ENCODE data around the gene INTS11. TPM values are rescaled to one million over a fixed set of nuclear protein-coding genes. Genes with fewer than 3 reads are reported as not detected.
A peak's percentile ranks its signal among the peaks of the same experiment; 100 is the strongest.

Gene INTS11
- total RNA-seq, 1 donor from 2014 or later, result 27.1 TPM

DNA sequence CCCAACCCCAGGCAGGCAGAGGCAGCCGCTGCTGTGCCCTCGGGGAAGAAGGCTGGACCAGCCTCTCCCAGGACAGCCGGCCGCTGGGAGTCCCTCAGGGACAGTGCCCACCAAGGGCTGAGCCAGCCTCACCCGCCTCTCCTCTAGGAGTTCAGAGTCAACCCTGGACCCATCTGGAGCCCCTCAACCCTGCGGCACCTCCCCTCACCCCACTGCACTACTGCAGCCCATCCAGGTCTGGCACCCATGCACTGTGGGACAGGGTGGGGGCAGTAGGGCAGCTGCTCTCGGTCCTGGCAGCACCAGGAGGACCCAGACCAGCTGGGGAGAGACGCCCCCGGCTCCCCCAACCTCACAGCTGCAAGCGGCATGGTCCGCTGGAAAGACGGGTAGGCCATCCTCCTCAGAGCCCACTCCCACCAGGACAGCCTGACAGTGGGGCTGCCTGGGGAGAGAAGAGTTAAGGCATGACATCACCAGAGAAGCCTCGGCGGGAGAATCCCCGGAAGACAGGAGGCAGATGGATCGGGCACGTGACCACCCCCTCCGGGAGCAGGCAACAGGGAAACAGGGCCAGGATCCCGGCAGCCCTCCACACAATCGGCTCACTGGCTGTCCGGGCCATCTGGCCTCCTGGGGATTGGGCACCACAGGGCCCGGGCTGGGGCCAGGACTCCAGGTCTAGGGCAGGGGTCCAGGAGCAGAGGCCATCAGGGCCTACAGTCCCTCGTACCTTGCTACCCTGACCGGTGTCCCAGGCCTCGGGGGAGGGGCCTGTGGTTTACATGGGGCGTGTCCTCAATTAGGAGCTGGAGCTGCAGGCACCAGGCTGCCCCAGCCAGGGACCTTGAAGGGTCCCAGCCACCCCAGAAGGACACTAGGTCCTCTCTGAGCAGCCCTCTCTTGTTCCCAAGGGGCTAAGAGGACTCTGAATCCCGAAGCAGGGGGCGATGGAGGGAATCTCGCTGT lies 19.8 kb downstream of the INTS11 start:
- Histone ChIP-seq H3K9me3 (ENCODE audit: control insufficient read depth in 3 of 3, low read length in 3 of 3) (no peaks in the 10 kb centered on the region), H3K27me3 (ENCODE audit: control insufficient read depth in 3 of 3, insufficient read depth in 3 of 3, low read length in 3 of 3) (no peaks in the 10 kb centered on the region), H3K27ac (ENCODE audit: low read depth, low read length) (peak overlapping the region; percentile 68), H3K4me1 (ENCODE audit: control insufficient read depth in 3 of 3, insufficient read depth in 3 of 3, low read length in 3 of 3) (peaks cover 36 to 45% (median 44%) of the 10 kb centered on the region in 3 donors), H3K9ac (ENCODE audit: low read depth in 1 of 3, low read length in 3 of 3) (peak overlapping the region; percentile 57 to 89 (median 69)), H3K4me3 (ENCODE audit: low read length in 3 of 3) (peak overlapping the region; percentile 60 to 82 (median 68)), H3K36me3 (ENCODE audit: control insufficient read depth in 3 of 3, insufficient read depth in 3 of 3, low read length in 3 of 3) (peaks cover 0 to 2% (median 0%) of the 10 kb centered on the region in 3 donors)

DNA sequence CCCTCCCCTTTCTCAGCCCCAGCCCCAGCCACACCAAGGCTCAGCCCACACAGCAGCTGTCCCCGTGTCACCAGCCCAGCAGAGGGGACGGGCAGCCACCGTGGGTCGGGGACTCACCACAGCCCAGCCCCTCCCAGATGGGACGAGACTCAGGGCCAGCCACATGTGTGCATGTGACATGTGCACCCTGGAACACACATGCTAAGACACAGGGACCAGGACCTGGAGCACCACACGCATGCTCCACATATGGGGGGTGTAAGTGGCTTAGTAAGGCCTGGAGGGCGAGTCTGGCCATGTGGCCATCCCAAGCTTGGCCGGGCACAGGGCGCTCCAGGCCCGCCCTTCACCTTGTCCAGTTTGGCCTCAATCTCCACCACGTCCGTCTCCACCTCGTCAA lies 20.7 kb downstream of the INTS11 start:
- Histone ChIP-seq H3K36me3 (ENCODE audit: control insufficient read depth in 3 of 3, insufficient read depth in 3 of 3, low read length in 3 of 3) (peaks cover 0 to 2% (median 0%) of the 10 kb centered on the region in 3 donors), H3K4me1 (ENCODE audit: control insufficient read depth in 3 of 3, insufficient read depth in 3 of 3, low read length in 3 of 3) (peaks cover 29 to 38% (median 37%) of the 10 kb centered on the region in 3 donors), H3K9ac (ENCODE audit: low read depth in 1 of 3, low read length in 3 of 3) (no peak overlapping the region), H3K27ac (ENCODE audit: low read depth, low read length) (no peak overlapping the region), H3K9me3 (ENCODE audit: control insufficient read depth in 3 of 3, low read length in 3 of 3) (no peaks in the 10 kb centered on the region), H3K27me3 (ENCODE audit: control insufficient read depth in 3 of 3, insufficient read depth in 3 of 3, low read length in 3 of 3) (no peaks in the 10 kb centered on the region), H3K4me3 (ENCODE audit: low read length in 3 of 3) (no peak overlapping the region)

- no peaks in the 10 kb centered on the region for H3K9me3 ChIP-seq (ENCODE audit: control insufficient read depth in 3 of 3, low read length in 3 of 3)
- no peak overlapping the region for H3K4me3 ChIP-seq (ENCODE audit: low read length in 3 of 3)
- no peak overlapping the region for H3K9ac ChIP-seq (ENCODE audit: low read depth in 1 of 3, low read length in 3 of 3)
- H3K27ac ChIP-seq (ENCODE audit: low read depth, low read length), result no peak overlapping the region
- H3K36me3 ChIP-seq (ENCODE audit: control insufficient read depth in 3 of 3, insufficient read depth in 3 of 3, low read length in 3 of 3), result peaks cover 0 to 2% (median 0%) of the 10 kb centered on the region in 3 donors
- H3K4me1 ChIP-seq (ENCODE audit: control insufficient read depth in 3 of 3, insufficient read depth in 3 of 3, low read length in 3 of 3), result peaks cover 29 to 37% (median 36%) of the 10 kb centered on the region in 3 donors
- no peaks in the 10 kb centered on the region for H3K27me3 ChIP-seq (ENCODE audit: control insufficient read depth in 3 of 3, insufficient read depth in 3 of 3, low read length in 3 of 3)
Measured at GRCh38 chr1:1302951-1303509, 21.4 kb downstream of the INTS11 start.

DNA sequence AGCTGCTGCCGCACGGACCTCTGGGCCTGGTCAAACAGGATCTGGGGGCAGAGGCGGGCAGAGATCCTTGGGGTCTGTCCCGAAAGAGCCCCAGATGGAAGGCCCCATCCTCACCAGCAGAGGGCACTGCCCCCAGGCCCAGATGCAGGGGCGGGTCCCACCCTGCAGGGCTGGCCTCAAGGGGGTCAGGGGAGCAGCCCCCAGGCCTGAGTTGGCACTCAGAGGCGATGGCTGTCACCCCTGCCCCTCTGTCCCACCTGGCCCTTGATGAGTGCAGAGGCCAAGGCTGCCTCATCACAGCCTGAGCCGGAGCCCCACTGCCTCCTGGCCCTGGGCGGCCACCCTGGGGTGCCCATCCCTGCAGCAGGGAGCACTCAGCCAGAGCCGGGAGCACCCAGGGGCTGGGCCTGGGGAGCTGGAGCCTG lies 22.4 kb downstream of the INTS11 start:
- Histone ChIP-seq H3K9me3 (ENCODE audit: control insufficient read depth in 3 of 3, low read length in 3 of 3) (no peaks in the 10 kb centered on the region), H3K27me3 (ENCODE audit: control insufficient read depth in 3 of 3, insufficient read depth in 3 of 3, low read length in 3 of 3) (no peaks in the 10 kb centered on the region), H3K4me1 (ENCODE audit: control insufficient read depth in 3 of 3, insufficient read depth in 3 of 3, low read length in 3 of 3) (peaks cover 27 to 33% (median 33%) of the 10 kb centered on the region in 3 donors), H3K4me3 (ENCODE audit: low read length in 3 of 3) (no peak overlapping the region), H3K27ac (ENCODE audit: low read depth, low read length) (no peak overlapping the region), H3K9ac (ENCODE audit: low read depth in 1 of 3, low read length in 3 of 3) (no peak overlapping the region), H3K36me3 (ENCODE audit: control insufficient read depth in 3 of 3, insufficient read depth in 3 of 3, low read length in 3 of 3) (peaks cover 0 to 6% (median 4%) of the 10 kb centered on the region in 3 donors)

DNA sequence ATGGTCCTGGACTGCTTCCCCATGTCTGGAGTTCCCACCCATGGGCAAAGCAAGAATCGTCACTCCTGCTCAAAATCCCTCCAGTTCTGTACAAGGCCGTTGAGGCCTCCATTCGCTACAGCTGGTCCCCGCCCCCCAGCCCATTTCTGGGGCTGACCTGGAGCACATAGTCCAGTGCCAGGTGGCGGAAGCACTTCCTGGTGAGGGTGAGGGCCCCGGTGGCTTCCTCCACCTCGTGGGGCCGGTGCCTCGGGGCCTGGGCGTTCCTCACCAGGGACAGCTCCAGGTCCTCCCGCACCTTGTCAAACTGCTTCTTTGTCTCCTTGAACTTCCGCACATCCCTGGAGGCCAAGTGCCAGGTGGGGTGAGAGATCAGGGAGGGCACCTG lies 24.1 kb downstream of the INTS11 start:
- Histone ChIP-seq H3K9ac (ENCODE audit: low read depth in 1 of 3, low read length in 3 of 3) (no peak overlapping the region), H3K27me3 (ENCODE audit: control insufficient read depth in 3 of 3, insufficient read depth in 3 of 3, low read length in 3 of 3) (no peaks in the 10 kb centered on the region), H3K36me3 (ENCODE audit: control insufficient read depth in 3 of 3, insufficient read depth in 3 of 3, low read length in 3 of 3) (peaks cover 6 to 15% (median 8%) of the 10 kb centered on the region in 3 donors), H3K27ac (ENCODE audit: low read depth, low read length) (no peak overlapping the region), H3K4me3 (ENCODE audit: low read length in 3 of 3) (no peak overlapping the region), H3K9me3 (ENCODE audit: control insufficient read depth in 3 of 3, low read length in 3 of 3) (no peaks in the 10 kb centered on the region), H3K4me1 (ENCODE audit: control insufficient read depth in 3 of 3, insufficient read depth in 3 of 3, low read length in 3 of 3) (peaks cover 11 to 17% (median 16%) of the 10 kb centered on the region in 3 donors)

DNA sequence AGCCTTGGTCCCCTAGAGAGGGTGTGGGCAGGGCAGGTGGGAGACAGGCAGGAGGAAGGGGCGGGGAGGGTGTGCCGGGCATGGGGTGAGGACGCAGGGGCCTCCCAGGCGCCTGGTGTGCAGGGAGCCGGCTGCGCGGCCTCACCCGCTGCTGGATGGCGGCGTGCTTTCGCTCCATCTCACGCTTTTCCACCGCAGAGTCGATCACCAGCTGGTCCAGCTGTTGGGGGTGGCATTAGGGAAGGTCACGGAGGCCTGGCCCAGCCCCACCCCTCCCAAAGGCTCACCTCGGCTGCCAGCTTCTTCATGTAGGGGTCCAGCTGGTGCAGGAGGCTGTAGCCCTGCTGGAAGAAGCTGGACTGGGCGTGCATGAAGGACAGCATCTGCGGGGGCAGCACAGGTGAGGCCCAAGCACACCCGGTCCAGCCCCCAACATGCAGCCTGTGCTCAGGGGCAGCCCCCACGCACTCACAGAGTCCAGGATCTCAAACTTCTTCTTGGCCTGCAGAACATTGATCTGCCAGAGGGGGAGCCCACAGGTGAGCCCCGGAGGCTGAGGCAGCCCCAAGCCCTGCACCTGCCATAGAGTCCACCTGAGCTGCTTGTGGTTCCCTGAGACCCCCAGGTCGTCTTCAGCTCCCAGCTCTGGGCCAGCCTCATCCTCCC lies 24.6 kb downstream of the INTS11 start:
- H3K9ac ChIP-seq (ENCODE audit: low read depth in 1 of 3, low read length in 3 of 3), result no peak overlapping the region
- H3K9me3 ChIP-seq (ENCODE audit: control insufficient read depth in 3 of 3, low read length in 3 of 3), result no peaks in the 10 kb centered on the region
- H3K4me1 ChIP-seq (ENCODE audit: control insufficient read depth in 3 of 3, insufficient read depth in 3 of 3, low read length in 3 of 3), result peaks cover 6 to 11% (median 11%) of the 10 kb centered on the region in 3 donors
- H3K4me3 ChIP-seq (ENCODE audit: low read length in 3 of 3), result no peak overlapping the region
- H3K36me3 ChIP-seq (ENCODE audit: control insufficient read depth in 3 of 3, insufficient read depth in 3 of 3, low read length in 3 of 3), result peaks cover 8 to 18% (median 8%) of the 10 kb centered on the region in 3 donors
- no peak overlapping the region for H3K27ac ChIP-seq (ENCODE audit: low read depth, low read length)
- no peaks in the 10 kb centered on the region for H3K27me3 ChIP-seq (ENCODE audit: control insufficient read depth in 3 of 3, insufficient read depth in 3 of 3, low read length in 3 of 3)

- H3K36me3 ChIP-seq (ENCODE audit: control insufficient read depth in 3 of 3, insufficient read depth in 3 of 3, low read length in 3 of 3), result peaks cover 8 to 18% (median 8%) of the 10 kb centered on the region in 3 donors
Measured at GRCh38 chr1:1298861-1299685, 25.4 kb downstream of the INTS11 start.

DNA sequence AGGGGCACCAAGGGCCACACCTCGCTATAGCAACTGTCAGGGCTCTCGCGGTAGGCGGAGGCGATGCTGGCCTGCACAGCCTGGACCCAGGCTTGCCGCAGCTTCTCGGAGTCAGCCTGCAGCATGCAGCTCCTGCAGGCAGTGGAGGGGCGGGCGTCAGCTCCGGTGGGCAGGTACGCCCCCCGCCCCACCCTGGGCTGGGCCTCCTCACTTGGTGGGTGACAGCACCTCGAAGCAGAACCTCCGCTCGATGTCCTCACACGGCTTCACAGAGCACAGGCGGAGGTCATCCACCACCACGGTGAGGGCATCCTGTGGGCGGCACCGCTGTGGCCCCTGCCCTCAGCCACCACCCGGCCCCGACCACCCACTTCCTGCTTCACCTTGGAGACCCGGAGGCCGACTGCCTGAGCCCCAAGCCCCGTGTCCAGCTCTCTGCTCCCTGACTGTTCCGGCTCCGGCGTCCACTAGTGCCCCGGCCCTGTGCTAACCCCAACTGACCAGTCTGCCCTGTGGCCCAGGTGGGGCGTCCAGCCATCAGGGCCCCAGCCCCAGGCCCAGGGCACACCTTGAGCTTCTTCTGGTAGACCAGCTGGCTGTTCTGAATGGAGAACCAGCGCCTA lies 26.5 kb downstream of the INTS11 start:
- Histone ChIP-seq H3K4me3 (ENCODE audit: low read length in 3 of 3) (no peak overlapping the region), H3K9ac (ENCODE audit: low read depth in 1 of 3, low read length in 3 of 3) (no peak overlapping the region), H3K4me1 (ENCODE audit: control insufficient read depth in 3 of 3, insufficient read depth in 3 of 3, low read length in 3 of 3) (no peaks in the 10 kb centered on the region), H3K9me3 (ENCODE audit: control insufficient read depth in 3 of 3, low read length in 3 of 3) (no peaks in the 10 kb centered on the region), H3K27ac (ENCODE audit: low read depth, low read length) (no peak overlapping the region), H3K27me3 (ENCODE audit: control insufficient read depth in 3 of 3, insufficient read depth in 3 of 3, low read length in 3 of 3) (no peaks in the 10 kb centered on the region), H3K36me3 (ENCODE audit: control insufficient read depth in 3 of 3, insufficient read depth in 3 of 3, low read length in 3 of 3) (peaks cover 8 to 18% (median 8%) of the 10 kb centered on the region in 3 donors)

More at GRCh38 chr1:1298861-1299685, 25.4 kb downstream of the INTS11 start:
- H3K27me3 ChIP-seq (ENCODE audit: control insufficient read depth in 3 of 3, insufficient read depth in 3 of 3, low read length in 3 of 3), result no peaks in the 10 kb centered on the region
- no peak overlapping the region for H3K9ac ChIP-seq (ENCODE audit: low read depth in 1 of 3, low read length in 3 of 3)
- H3K27ac ChIP-seq (ENCODE audit: low read depth, low read length), result no peak overlapping the region
- peaks cover 0 to 4% (median 4%) of the 10 kb centered on the region in 3 donors for H3K4me1 ChIP-seq (ENCODE audit: control insufficient read depth in 3 of 3, insufficient read depth in 3 of 3, low read length in 3 of 3)
- no peaks in the 10 kb centered on the region for H3K9me3 ChIP-seq (ENCODE audit: control insufficient read depth in 3 of 3, low read length in 3 of 3)
- H3K4me3 ChIP-seq (ENCODE audit: low read length in 3 of 3), result no peak overlapping the region

Data from skeletal muscle tissue (tissue), 4 donors.